Body of pancreas (tissue), 4 donors: ENCODE data around the gene CEACAM16.

Source experiments
- POLR2A ChIP-seq, 3 donors: fragments of 450-650 bp; IDR thresholded peaks; one replicate each; pipeline ENCODE4 v1.6.1; 2016; ENCODE audit warnings: antibody characterized with exemption in 3 of 3, mild to moderate bottlenecking in 2 of 3
- TF ChIP-seq, protein P1 (sequence below), 7 experiments: fragments of 450-650 bp in 4 of 7; fragments of 200-600 bp in 3 of 7; sonication (generic) in 3 of 7; IDR thresholded peaks; one replicate each; pipeline ENCODE4 v1.5.1; 2016 to 2019; ENCODE audit warnings: antibody characterized with exemption in 7 of 7

DNA sequence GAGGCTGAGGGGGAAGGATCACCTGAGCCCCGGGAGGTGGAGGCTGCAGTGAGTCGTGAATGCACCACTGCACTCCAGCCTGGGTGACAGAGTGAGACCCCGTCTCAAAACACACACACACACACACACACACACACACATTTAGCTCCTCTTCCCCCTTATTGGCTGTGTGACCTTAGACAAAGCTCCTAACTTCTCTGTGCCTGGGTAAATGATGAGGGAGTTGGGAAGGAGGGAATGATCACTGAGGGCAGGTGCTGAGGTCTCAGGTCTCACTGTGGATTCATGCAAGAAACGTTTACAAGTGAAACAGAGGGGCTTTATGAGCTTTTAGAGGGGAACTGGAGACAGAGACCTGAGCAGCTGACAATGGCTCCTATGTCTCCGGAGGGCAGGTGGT, 32.7 kb downstream of the CEACAM16 start:
- TF ChIP-seq, protein P1, sequence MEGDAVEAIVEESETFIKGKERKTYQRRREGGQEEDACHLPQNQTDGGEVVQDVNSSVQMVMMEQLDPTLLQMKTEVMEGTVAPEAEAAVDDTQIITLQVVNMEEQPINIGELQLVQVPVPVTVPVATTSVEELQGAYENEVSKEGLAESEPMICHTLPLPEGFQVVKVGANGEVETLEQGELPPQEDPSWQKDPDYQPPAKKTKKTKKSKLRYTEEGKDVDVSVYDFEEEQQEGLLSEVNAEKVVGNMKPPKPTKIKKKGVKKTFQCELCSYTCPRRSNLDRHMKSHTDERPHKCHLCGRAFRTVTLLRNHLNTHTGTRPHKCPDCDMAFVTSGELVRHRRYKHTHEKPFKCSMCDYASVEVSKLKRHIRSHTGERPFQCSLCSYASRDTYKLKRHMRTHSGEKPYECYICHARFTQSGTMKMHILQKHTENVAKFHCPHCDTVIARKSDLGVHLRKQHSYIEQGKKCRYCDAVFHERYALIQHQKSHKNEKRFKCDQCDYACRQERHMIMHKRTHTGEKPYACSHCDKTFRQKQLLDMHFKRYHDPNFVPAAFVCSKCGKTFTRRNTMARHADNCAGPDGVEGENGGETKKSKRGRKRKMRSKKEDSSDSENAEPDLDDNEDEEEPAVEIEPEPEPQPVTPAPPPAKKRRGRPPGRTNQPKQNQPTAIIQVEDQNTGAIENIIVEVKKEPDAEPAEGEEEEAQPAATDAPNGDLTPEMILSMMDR (IDR thresholded peaks at IDR 0.05): no peak
- TF ChIP-seq POLR2A (IDR thresholded peaks at IDR 0.05): no peak
